ENCODE data around the gene MYBPC1. TPM values are rescaled to one million over a fixed set of nuclear protein-coding genes. Genes with fewer than 3 reads are reported as not detected.

The MYBPC1 gene
- total and polyA plus RNA-seq, 2 of the 4 experiments (the other 2 are of a cell fraction), result not detected

- H3K18ac ChIP-seq (ENCODE audit: low read depth, low read length), result no peak overlapping the region
- no peak overlapping the region for H4K8ac ChIP-seq (ENCODE audit: low read depth in 2 of 2, low read length in 2 of 2)
- H3K27me3 ChIP-seq (ENCODE audit: control insufficient read depth, insufficient read depth, low read length), result peaks cover 6% of the 10 kb centered on the region
- H2AFZ ChIP-seq (replicated peaks; ENCODE audit: low read length, poor library complexity), result no peak overlapping the region
- H3K9me1 ChIP-seq (ENCODE audit: insufficient read depth, low read length), result no peaks in the 10 kb centered on the region
- DNase-seq (no peak), ATAC-seq (ENCODE audit: low read depth) (no peak)
- no peak overlapping the region for H3K56ac ChIP-seq (ENCODE audit: extremely low read depth, insufficient read depth, low read length)
- intact Hi-C loops (cut with micrococcal nuclease), result no loop called here
- no peak overlapping the region for H2BK20ac ChIP-seq (ENCODE audit: low read depth, low read length)
- no peak overlapping the region for H2AK5ac ChIP-seq (ENCODE audit: low read depth, low read length)
- no peak overlapping the region for H3K27ac ChIP-seq (ENCODE audit: insufficient read depth, low read length)
- no peaks in the 10 kb centered on the region for H3K4me1 ChIP-seq (ENCODE audit: control insufficient read depth, insufficient read depth, low read length)
- H3K9me3 ChIP-seq (ENCODE audit: control insufficient read depth, insufficient read depth, low read length), result no peaks in the 10 kb centered on the region
- no peak overlapping the region for H3K4ac ChIP-seq (ENCODE audit: low read depth, low read length)
- WGBS, 2 experiments (ENCODE audit: extremely low coverage in 2 of 2, insufficient read length in 1 of 2), result 60% methylated on average over 1 of the region's 5 CpGs; no CpG with 5 or more reads in 1 of the 2 experiments
- H3K4me3 ChIP-seq (ENCODE audit: insufficient read depth, low read depth, low read length), result no peak overlapping the region
- H4K5ac ChIP-seq (ENCODE audit: low read depth, low read length), result no peak overlapping the region
- no peak overlapping the region for H3K23ac ChIP-seq (ENCODE audit: low read depth, low read length)
- ChIA-PET CTCF (interaction anchor here (0.6 kb wide), 1 partner anchor 93 kb away, joined by 3 read pairs; no protein-coding TSS in a partner anchor), POLR2A (ENCODE audit: unreplicated experiment) (no interaction called here)
- H3K4me2 ChIP-seq (ENCODE audit: low read depth, low read length), result no peak overlapping the region
- no peaks in the 10 kb centered on the region for H4K20me1 ChIP-seq (ENCODE audit: insufficient read depth, low read length)
- no peak overlapping the region for H2BK5ac ChIP-seq (ENCODE audit: low read depth, low read length, poor library complexity, severe bottlenecking)
- in situ Hi-C loops (cut with MboI; ENCODE audit: low sequenced_read_pairs), result no loop called here
- H3K36me3 ChIP-seq (ENCODE audit: control insufficient read depth, insufficient read depth, low read length), result no peaks in the 10 kb centered on the region
- no peak overlapping the region for H2AK9ac ChIP-seq (replicated peaks; ENCODE audit: low read depth, low read length, poor library complexity)
- no peak overlapping the region for H3K14ac ChIP-seq (replicated peaks; ENCODE audit: low read depth, low read length)
- no peak overlapping the region for H3K9ac ChIP-seq (ENCODE audit: low read depth, low read length)
- no peaks in the 10 kb centered on the region for H3K79me1 ChIP-seq (ENCODE audit: low read depth in 1 of 2, low read length in 2 of 2)
- TF ChIP-seq BHLHE40 (IDR thresholded peaks at IDR 0.05; ENCODE audit: low read depth, low read length) (no peak), MAZ (IDR thresholded peaks at IDR 0.05; ENCODE audit: borderline replicate concordance, low read depth, low read length) (no peak), RCOR1 (IDR thresholded peaks at IDR 0.05; ENCODE audit: insufficient replicate concordance, low read length) (no peak), SMC3 (IDR thresholded peaks at IDR 0.05; ENCODE audit: low read depth, low read length) (no peak), CTCF (conservative IDR thresholded peaks at IDR 0.05; ENCODE audit: low read depth, low read length) (no peak), POLR2A (IDR thresholded peaks at IDR 0.05; ENCODE audit: low read depth, low read length) (no peak), FOS (IDR thresholded peaks at IDR 0.05; ENCODE audit: low read depth, low read length) (no peak), RAD21 (IDR thresholded peaks at IDR 0.05; ENCODE audit: low read length) (no peak), CHD1 (IDR thresholded peaks at IDR 0.05; ENCODE audit: low read depth, low read length) (no peak), MAFK (IDR thresholded peaks at IDR 0.05; ENCODE audit: low read depth, low read length) (no peak), CEBPB (IDR thresholded peaks at IDR 0.05; ENCODE audit: low read depth, low read length) (no peak), MXI1 (IDR thresholded peaks at IDR 0.05; ENCODE audit: borderline replicate concordance, low read depth, low read length) (no peak), NFE2L2 (IDR thresholded peaks at IDR 0.05; ENCODE audit: low read depth, low read length) (no peak), RFX5 (IDR thresholded peaks at IDR 0.05; ENCODE audit: low read depth, low read length) (no peak)
- TF ChIP-seq, protein P1, sequence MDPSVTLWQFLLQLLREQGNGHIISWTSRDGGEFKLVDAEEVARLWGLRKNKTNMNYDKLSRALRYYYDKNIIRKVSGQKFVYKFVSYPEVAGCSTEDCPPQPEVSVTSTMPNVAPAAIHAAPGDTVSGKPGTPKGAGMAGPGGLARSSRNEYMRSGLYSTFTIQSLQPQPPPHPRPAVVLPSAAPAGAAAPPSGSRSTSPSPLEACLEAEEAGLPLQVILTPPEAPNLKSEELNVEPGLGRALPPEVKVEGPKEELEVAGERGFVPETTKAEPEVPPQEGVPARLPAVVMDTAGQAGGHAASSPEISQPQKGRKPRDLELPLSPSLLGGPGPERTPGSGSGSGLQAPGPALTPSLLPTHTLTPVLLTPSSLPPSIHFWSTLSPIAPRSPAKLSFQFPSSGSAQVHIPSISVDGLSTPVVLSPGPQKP (IDR thresholded peaks at IDR 0.05; ENCODE audit: borderline replicate concordance, low read depth, low read length), result no peak
- TF ChIP-seq, protein P2, sequence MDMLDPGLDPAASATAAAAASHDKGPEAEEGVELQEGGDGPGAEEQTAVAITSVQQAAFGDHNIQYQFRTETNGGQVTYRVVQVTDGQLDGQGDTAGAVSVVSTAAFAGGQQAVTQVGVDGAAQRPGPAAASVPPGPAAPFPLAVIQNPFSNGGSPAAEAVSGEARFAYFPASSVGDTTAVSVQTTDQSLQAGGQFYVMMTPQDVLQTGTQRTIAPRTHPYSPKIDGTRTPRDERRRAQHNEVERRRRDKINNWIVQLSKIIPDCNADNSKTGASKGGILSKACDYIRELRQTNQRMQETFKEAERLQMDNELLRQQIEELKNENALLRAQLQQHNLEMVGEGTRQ (IDR thresholded peaks at IDR 0.05; ENCODE audit: low read depth, low read length), result no peak
- no TSS peak for BruUV-seq (replicated peaks)
- no peak overlapping the region for H2BK120ac ChIP-seq (ENCODE audit: low read depth, low read length)
- H4K91ac ChIP-seq (ENCODE audit: insufficient read depth, low read depth, low read length), result no peak overlapping the region
- no peak overlapping the region for H2BK15ac ChIP-seq (ENCODE audit: low read depth, low read length)
- dilution Hi-C loops (cut with HindIII; ENCODE audit: low sequenced_read_pairs, unreplicated experiment), result no loop called here
Measured at GRCh38 chr12:101667591-101667990, 72.8 kb downstream of the MYBPC1 start.

Measured in IMR-90 (cell line).